Tibial nerve (tissue), 4 donors: ENCODE measurements around the gene GSG1L. TPM values are rescaled to one million over a fixed set of nuclear protein-coding genes. Genes with fewer than 3 reads are reported as not detected.
A peak's percentile ranks its signal among the peaks of the same experiment; 100 is the strongest.

Experiments used
- DNase-seq, 2 donors: peaks; one replicate each; pipeline ENCODE4 v3.0.0-alpha.2; 2019; ENCODE audit warnings: low spot score in 2 of 2
- H3K27ac ChIP-seq, 4 donors: fragments of 200-600 bp; sonication (generic) in 3 of 4; one replicate each; pipeline ENCODE4 v1.5.1; 2017 to 2019; ENCODE audit warnings: mild to moderate bottlenecking in 1 of 4
- H3K27me3 ChIP-seq, 2 donors: fragments of 200-600 bp; sonication (generic) in 1 of 2; one replicate each; pipeline versions ENCODE4 v1.5.1 to v1.6.0; 2017 to 2019
- H3K36me3 ChIP-seq, 3 donors: fragments of 200-600 bp; sonication (generic); one replicate each; pipeline ENCODE4 v1.5.1; 2018 to 2019
- H3K4me1 ChIP-seq, 4 donors: fragments of 200-600 bp; sonication (generic) in 3 of 4; one replicate each; pipeline ENCODE4 v1.5.1; 2017 to 2019
- H3K4me3 ChIP-seq, 4 donors: fragments of 200-600 bp; sonication (generic) in 3 of 4; one replicate each; pipeline ENCODE4 v1.5.1; 2017 to 2019; ENCODE audit warnings: mild to moderate bottlenecking in 1 of 4, moderate library complexity in 1 of 4
- H3K9me3 ChIP-seq, 4 donors: fragments of 200-600 bp; sonication (generic) in 3 of 4; one replicate each; pipeline ENCODE4 v1.5.1; 2017 to 2019
- EP300 ChIP-seq, 2 donors: sonication (generic); formaldehyde crosslinking; IDR thresholded peaks; one replicate each; pipeline ENCODE4 v1.6.1; 2017; ENCODE audit warnings: antibody characterized with exemption in 2 of 2, mild to moderate bottlenecking in 1 of 2
- POLR2A ChIP-seq, 2 donors: fragments of 450-650 bp; IDR thresholded peaks; one replicate each; pipeline ENCODE4 v1.6.1; 2017; ENCODE audit warnings: antibody characterized with exemption in 2 of 2, mild to moderate bottlenecking in 2 of 2, moderate library complexity in 2 of 2
- WGBS, 2 donors: methylation state at CpG; one replicate each; pipeline ENCODE4 v1.1.5; 2018; 5-methylcytosine and 5-hydroxymethylcytosine counted together
- total RNA-seq, 4 donors: library from RNA; depleted of rRNA; stranded (reverse); fragments of >200 nt; gene quantifications; one replicate each; pipeline ENCODE4 v1.1.0, GENCODE V29; 2016
- TF ChIP-seq, protein P1 (sequence below), 5 experiments: fragments of 200-600 bp in 3 of 5; fragments of 450-650 bp in 2 of 5; sonication (generic) in 3 of 5; IDR thresholded peaks; one replicate each; pipeline ENCODE4 v1.5.1; 2016 to 2019; ENCODE audit warnings: antibody characterized with exemption in 5 of 5, mild to moderate bottlenecking in 3 of 5, moderate library complexity in 2 of 5

GSG1L gene
- total RNA-seq, 4 donors from 2014 or later: not detected

DNA sequence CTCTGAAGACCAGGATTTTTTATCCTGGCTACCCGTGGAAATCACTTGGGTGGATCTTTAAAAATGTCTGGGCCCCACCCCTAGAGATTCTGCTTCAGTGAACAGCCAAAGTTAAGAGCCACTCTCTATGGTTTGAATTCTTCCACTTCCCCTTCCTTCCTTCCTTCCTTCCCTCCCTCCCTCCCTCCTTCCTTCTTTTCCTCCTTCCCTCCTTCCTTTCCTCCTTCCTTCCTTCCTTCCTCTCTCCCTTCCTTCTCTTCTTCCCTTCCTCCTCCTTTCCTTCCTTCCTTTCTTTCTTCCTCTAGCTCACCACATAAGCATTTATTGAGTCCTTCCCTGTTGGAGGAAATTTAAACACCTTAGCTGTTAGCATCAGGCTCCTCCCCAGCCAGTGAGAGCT is 310.0 kb downstream of the GSG1L start:
- Histone ChIP-seq H3K27me3 (no peaks in the 10 kb centered on the region), H3K27ac (no peak overlapping the region), H3K4me1 (peaks cover 0 to 25% (median 0%) of the 10 kb centered on the region in 4 donors), H3K36me3 (peaks cover 0 to 40% (median 0%) of the 10 kb centered on the region in 3 donors), H3K9me3 (no peaks in the 10 kb centered on the region), H3K4me3 (no peak overlapping the region)
- TF ChIP-seq POLR2A (IDR thresholded peaks at IDR 0.05) (no peak), EP300 (IDR thresholded peaks at IDR 0.05) (no peak)
- TF ChIP-seq, protein P1, sequence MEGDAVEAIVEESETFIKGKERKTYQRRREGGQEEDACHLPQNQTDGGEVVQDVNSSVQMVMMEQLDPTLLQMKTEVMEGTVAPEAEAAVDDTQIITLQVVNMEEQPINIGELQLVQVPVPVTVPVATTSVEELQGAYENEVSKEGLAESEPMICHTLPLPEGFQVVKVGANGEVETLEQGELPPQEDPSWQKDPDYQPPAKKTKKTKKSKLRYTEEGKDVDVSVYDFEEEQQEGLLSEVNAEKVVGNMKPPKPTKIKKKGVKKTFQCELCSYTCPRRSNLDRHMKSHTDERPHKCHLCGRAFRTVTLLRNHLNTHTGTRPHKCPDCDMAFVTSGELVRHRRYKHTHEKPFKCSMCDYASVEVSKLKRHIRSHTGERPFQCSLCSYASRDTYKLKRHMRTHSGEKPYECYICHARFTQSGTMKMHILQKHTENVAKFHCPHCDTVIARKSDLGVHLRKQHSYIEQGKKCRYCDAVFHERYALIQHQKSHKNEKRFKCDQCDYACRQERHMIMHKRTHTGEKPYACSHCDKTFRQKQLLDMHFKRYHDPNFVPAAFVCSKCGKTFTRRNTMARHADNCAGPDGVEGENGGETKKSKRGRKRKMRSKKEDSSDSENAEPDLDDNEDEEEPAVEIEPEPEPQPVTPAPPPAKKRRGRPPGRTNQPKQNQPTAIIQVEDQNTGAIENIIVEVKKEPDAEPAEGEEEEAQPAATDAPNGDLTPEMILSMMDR (IDR thresholded peaks at IDR 0.05): no peak
- 38 to 48% methylated on average over 1 of the region's 1 CpG for WGBS, 2 donors
- DNase-seq: no peak

DNA sequence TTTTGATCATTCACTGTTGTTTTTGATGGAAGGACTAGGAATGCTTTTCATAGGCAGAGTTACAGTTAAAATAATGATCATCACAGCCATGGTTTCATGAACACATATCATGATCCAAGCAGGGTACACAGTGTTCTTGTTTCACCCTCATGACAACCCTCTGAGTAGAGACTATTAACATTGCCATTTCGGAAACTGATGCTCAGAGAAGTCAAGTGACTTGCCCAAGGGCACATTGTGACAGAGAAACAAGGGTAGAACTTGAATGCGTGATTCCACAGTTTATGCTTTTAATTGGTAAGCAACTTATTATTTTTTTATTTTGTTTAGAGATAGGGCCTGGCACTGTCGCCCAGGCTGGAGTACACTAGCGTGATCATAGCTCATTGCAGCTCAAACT is 311.3 kb downstream of the GSG1L start:
- no peak overlapping the region for H3K27ac ChIP-seq
- no peak overlapping the region for H3K4me3 ChIP-seq
- no peaks in the 10 kb centered on the region for H3K9me3 ChIP-seq
- H3K4me1 ChIP-seq: peaks cover 0 to 26% (median 0%) of the 10 kb centered on the region in 4 donors
- DNase-seq: no peak
- peaks cover 0 to 37% (median 0%) of the 10 kb centered on the region in 3 donors for H3K36me3 ChIP-seq
- H3K27me3 ChIP-seq: no peaks in the 10 kb centered on the region
- TF ChIP-seq, protein P1 (IDR thresholded peaks at IDR 0.05): no peak
- TF ChIP-seq EP300 (IDR thresholded peaks at IDR 0.05): no peak
- TF ChIP-seq POLR2A (IDR thresholded peaks at IDR 0.05): no peak
- 93 to 95% methylated on average over 4 of the region's 4 CpGs for WGBS, 2 donors

DNA sequence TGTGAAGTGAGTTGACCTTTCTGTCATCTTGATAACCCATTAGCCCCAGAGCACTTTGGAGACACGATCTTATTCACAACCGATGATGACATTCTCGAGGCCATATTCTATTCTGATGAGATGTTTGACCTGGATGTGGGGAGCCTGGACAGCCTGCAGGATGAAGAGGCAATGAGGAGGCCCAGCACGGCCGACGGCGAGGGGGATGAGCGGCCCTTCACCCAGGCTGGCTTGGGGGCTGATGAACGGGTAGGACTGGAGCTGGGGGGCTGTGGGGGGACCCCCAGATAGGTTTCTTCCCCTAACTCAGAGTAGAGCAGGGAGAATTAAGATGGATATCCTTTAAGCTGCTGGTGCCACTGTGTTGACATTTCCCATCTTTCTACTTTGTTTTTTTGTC is 311.8 kb downstream of the GSG1L start:
- Histone ChIP-seq H3K9me3 (no peaks in the 10 kb centered on the region), H3K4me3 (no peak overlapping the region), H3K36me3 (peaks cover 0 to 35% (median 0%) of the 10 kb centered on the region in 3 donors), H3K27me3 (no peaks in the 10 kb centered on the region), H3K4me1 (peaks cover 0 to 23% (median 0%) of the 10 kb centered on the region in 4 donors), H3K27ac (no peak overlapping the region)
- 81 to 84% methylated on average over 9 of the region's 9 CpGs for WGBS, 2 donors
- DNase-seq: no peak
- TF ChIP-seq EP300 (IDR thresholded peaks at IDR 0.05) (no peak), POLR2A (IDR thresholded peaks at IDR 0.05) (no peak)

DNA sequence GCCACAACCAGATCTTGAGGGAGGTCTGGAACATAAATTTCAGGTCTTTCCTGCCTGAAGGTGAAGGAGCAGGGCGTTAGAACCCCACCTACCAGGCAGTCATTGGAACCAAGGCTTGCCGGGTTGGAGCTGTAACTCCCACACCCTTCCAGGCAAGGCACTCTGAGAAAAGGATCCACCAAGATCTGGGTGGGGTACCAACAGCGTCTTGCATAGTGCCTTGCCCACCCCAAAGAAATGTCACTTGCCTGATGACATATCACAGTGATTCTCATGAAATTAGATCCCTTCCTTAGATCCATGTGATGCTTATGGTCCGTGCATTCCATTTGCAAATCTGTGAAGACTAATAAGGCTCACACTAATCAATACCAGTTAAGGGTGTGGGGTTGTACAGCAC is 312.3 kb downstream of the GSG1L start:
- Histone ChIP-seq H3K36me3 (peaks cover 0 to 35% (median 0%) of the 10 kb centered on the region in 3 donors), H3K27ac (no peak overlapping the region), H3K27me3 (no peaks in the 10 kb centered on the region), H3K4me3 (no peak overlapping the region), H3K4me1 (peaks cover 0 to 23% (median 0%) of the 10 kb centered on the region in 4 donors), H3K9me3 (no peaks in the 10 kb centered on the region)
- no peak for DNase-seq
- no peak for TF ChIP-seq EP300 (IDR thresholded peaks at IDR 0.05)
- TF ChIP-seq, protein P1 (IDR thresholded peaks at IDR 0.05): no peak
- TF ChIP-seq POLR2A (IDR thresholded peaks at IDR 0.05): no peak
- 97 to 98% methylated on average over 4 of the region's 4 CpGs for WGBS, 2 donors

DNA sequence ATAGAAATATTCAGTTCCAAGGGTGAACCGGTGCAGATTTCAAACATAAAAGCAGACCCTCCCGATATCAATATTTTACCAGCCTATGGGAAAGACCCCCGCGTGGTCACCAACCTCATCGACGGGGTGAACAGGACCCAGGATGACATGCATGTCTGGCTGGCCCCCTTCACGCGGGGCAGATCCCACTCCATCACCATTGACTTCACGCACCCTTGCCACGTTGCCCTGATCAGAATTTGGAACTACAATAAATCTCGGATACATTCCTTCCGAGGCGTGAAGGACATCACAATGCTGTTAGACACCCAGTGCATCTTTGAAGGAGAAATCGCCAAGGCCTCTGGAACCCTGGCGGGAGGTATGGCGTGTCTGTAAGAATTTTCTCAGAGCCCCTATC is 313.6 kb downstream of the GSG1L start:
- Histone ChIP-seq H3K4me1 (peaks cover 0 to 23% (median 0%) of the 10 kb centered on the region in 4 donors), H3K4me3 (no peak overlapping the region), H3K27me3 (no peaks in the 10 kb centered on the region), H3K9me3 (no peaks in the 10 kb centered on the region), H3K27ac (no peak overlapping the region), H3K36me3 (peaks cover 0 to 28% (median 0%) of the 10 kb centered on the region in 3 donors)
- TF ChIP-seq EP300 (IDR thresholded peaks at IDR 0.05): no peak
- TF ChIP-seq, protein P1 (IDR thresholded peaks at IDR 0.05): no peak
- TF ChIP-seq POLR2A (IDR thresholded peaks at IDR 0.05): no peak
- WGBS, 2 donors: 97 to 98% methylated on average over 16 of the region's 16 CpGs
- no peak for DNase-seq

DNA sequence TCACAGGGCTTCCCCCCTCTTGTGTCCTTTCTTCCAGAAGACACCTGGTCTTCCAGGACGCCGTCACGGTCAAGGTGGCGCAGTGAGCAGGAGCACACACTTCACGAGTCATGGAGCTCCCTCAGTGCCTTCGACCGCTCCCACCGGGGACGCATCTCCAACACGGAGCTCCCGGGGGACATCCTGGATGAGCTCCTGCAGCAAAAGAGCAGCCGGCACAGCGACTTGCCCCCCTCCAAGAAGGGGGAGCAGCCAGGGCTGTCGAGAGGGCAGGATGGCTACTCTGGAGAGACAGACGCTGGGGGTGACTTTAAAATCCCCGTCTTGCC is 314.0 kb downstream of the GSG1L start:
- H3K9me3 ChIP-seq: no peaks in the 10 kb centered on the region
- peak overlapping the region in 3 of 4 donors; percentile 1 to 42 (median 36) for H3K27ac ChIP-seq
- H3K36me3 ChIP-seq: peaks cover 0 to 24% (median 0%) of the 10 kb centered on the region in 3 donors
- no peak overlapping the region for H3K4me3 ChIP-seq
- H3K27me3 ChIP-seq: no peaks in the 10 kb centered on the region
- TF ChIP-seq EP300 (IDR thresholded peaks at IDR 0.05) (no peak), POLR2A (IDR thresholded peaks at IDR 0.05) (no peak)
- TF ChIP-seq, protein P1 (IDR thresholded peaks at IDR 0.05): no peak
- DNase-seq: no peak
- 93 to 98% methylated on average over 14 to 16 of the region's 16 CpGs for WGBS, 2 donors
- H3K4me1 ChIP-seq: peaks cover 0 to 18% (median 0%) of the 10 kb centered on the region in 4 donors
